ENCODE data around the gene GPR141.

GPR141 gene

GRCh38 chr7:37738321-37738720, 54.8 kb downstream of the GPR141 start:
- no peak for DNase-seq

GRCh38 chr7:37740398-37740797, 56.8 kb downstream of the GPR141 start:
- no peak for DNase-seq

GRCh38 chr7:37741776-37742175, 58.2 kb downstream of the GPR141 start:
- no peak for DNase-seq

- DNase-seq = no peak
Observed at GRCh38 chr7:37751096-37751495, 67.5 kb downstream of the GPR141 start.

GRCh38 chr7:37753398-37754050, 70.0 kb downstream of the GPR141 start:
- no peak for DNase-seq

- DNase-seq = no peak
Observed at GRCh38 chr7:37756797-37757551, 73.4 kb downstream of the GPR141 start.

- DNase-seq = no peak
Observed at GRCh38 chr7:37757563-37757962, 74.0 kb downstream of the GPR141 start.

- DNase-seq = peak; percentile 3
Observed at GRCh38 chr7:37758501-37759045, 75.0 kb downstream of the GPR141 start.

- DNase-seq = peak; percentile 94
Observed at GRCh38 chr7:37759526-37759925, 76.0 kb downstream of the GPR141 start.

GRCh38 chr7:37765421-37765829, 81.9 kb downstream of the GPR141 start:
- DNase-seq = no peak

- DNase-seq = no peak
Observed at GRCh38 chr7:37765872-37766525, 82.4 kb downstream of the GPR141 start.

- no peak for DNase-seq
Observed at GRCh38 chr7:37768611-37769010, 85.0 kb downstream of the GPR141 start.

- DNase-seq = no peak
Observed at GRCh38 chr7:37769291-37769690, 85.7 kb downstream of the GPR141 start.

GRCh38 chr7:37769726-37770125, 86.2 kb downstream of the GPR141 start:
- DNase-seq = no peak

GRCh38 chr7:37770838-37771237, 87.3 kb downstream of the GPR141 start:
- no peak for DNase-seq

- DNase-seq = no peak
Observed at GRCh38 chr7:37771342-37771741, 87.8 kb downstream of the GPR141 start.

- no peak for DNase-seq
Observed at GRCh38 chr7:37771801-37772200, 88.2 kb downstream of the GPR141 start.

GRCh38 chr7:37775921-37776320, 92.4 kb downstream of the GPR141 start:
- DNase-seq = no peak

- DNase-seq = no peak
Observed at GRCh38 chr7:37781156-37781555, 97.6 kb downstream of the GPR141 start.

GRCh38 chr7:37782166-37782565, 98.6 kb downstream of the GPR141 start:
- no peak for DNase-seq

- DNase-seq = no peak
Observed at GRCh38 chr7:37784015-37784414, 100.4 kb downstream of the GPR141 start.

- no peak for DNase-seq
Observed at GRCh38 chr7:37786741-37787569, 103.4 kb downstream of the GPR141 start.
